H9 (cell line): ENCODE measurements around the gene NUP35. TPM values are rescaled to one million over a fixed set of nuclear protein-coding genes. Genes with fewer than 3 reads are reported as not detected.

Experiments
- DNase-seq: peaks from one replicate; pipeline ENCODE4 v3.0.0-alpha.2; 2017
- H2AFZ ChIP-seq: one replicate; pipeline ENCODE4 v1.6.1; 2013; ENCODE audit warnings: mild to moderate bottlenecking, low read length, control low read depth, moderate library complexity
- H2AK5ac ChIP-seq: 2 replicates; pipeline ENCODE4 v1.6.1; 2013; ENCODE audit warnings: low read length, control low read depth, mixed read lengths; ENCODE audit not compliant: insufficient read length
- H2BK120ac ChIP-seq: one replicate; pipeline ENCODE4 v1.6.1; 2013; ENCODE audit warnings: low read depth, mild to moderate bottlenecking, low read length, control low read depth, inconsistent platforms; ENCODE audit not compliant: poor library complexity, severe bottlenecking
- H2BK12ac ChIP-seq: 2 replicates; pipeline ENCODE4 v1.6.1; 2013; ENCODE audit warnings: low read length, control low read depth, mixed read lengths, low read depth; ENCODE audit not compliant: insufficient read length
- H2BK15ac ChIP-seq: 2 replicates; pipeline ENCODE4 v1.6.1; 2013; ENCODE audit warnings: low read depth, low read length, control low read depth
- H2BK20ac ChIP-seq: one replicate; pipeline ENCODE4 v1.6.1; 2013; ENCODE audit warnings: low read depth, mild to moderate bottlenecking, low read length, control low read depth, inconsistent platforms; ENCODE audit not compliant: poor library complexity, severe bottlenecking
- H2BK5ac ChIP-seq: 2 replicates; pipeline ENCODE4 v1.6.1; 2013; ENCODE audit warnings: low read length, control low read depth, mixed read lengths; ENCODE audit not compliant: insufficient read length
- H3K14ac ChIP-seq: 2 replicates; pipeline ENCODE4 v1.6.1; 2013; ENCODE audit warnings: low read length, control low read depth; ENCODE audit not compliant: insufficient read depth
- H3K18ac ChIP-seq: 2 replicates; pipeline ENCODE4 v1.6.1; 2013; ENCODE audit warnings: low read depth, mild to moderate bottlenecking, mixed read lengths, low read length, control low read depth; ENCODE audit not compliant: insufficient read length
- H3K23ac ChIP-seq: 2 replicates; pipeline ENCODE4 v1.6.1; 2013; ENCODE audit warnings: low read length, control low read depth, mixed read lengths, low read depth; ENCODE audit not compliant: insufficient read length
- H3K23me2 ChIP-seq: 2 replicates; pipeline ENCODE4 v1.6.1; 2013; ENCODE audit warnings: low read depth, mild to moderate bottlenecking, mixed read lengths, low read length, control low read depth; ENCODE audit not compliant: insufficient read length, poor library complexity, severe bottlenecking
- H3K27ac ChIP-seq: 2 replicates; pipeline ENCODE4 v1.5.1; 2013; ENCODE audit warnings: low read length, control low read depth, mixed read lengths, low read depth; ENCODE audit not compliant: insufficient read length
- H3K27me3 ChIP-seq: 2 replicates; pipeline ENCODE4 v1.6.1; 2013; ENCODE audit warnings: low read length, control low read depth, inconsistent platforms; ENCODE audit not compliant: insufficient read depth
- H3K4ac ChIP-seq: 2 replicates; pipeline ENCODE4 v1.6.1; 2013; ENCODE audit warnings: low read depth, mild to moderate bottlenecking, control low read depth, inconsistent platforms, low read length, moderate library complexity
- H3K4me1 ChIP-seq: 2 replicates; pipeline ENCODE4 v1.6.1; 2013; ENCODE audit warnings: low read length, control low read depth, inconsistent platforms; ENCODE audit not compliant: insufficient read depth
- H3K4me2 ChIP-seq: 2 replicates; pipeline ENCODE4 v1.6.1; 2013; ENCODE audit warnings: low read length, control low read depth, mixed read lengths; ENCODE audit not compliant: insufficient read length, insufficient read depth
- H3K56ac ChIP-seq: 2 replicates; pipeline ENCODE4 v1.6.1; 2013; ENCODE audit warnings: low read depth, mild to moderate bottlenecking, mixed read lengths, low read length, control low read depth; ENCODE audit not compliant: insufficient read length
- H3K79me1 ChIP-seq: 2 replicates; pipeline ENCODE4 v1.6.1; 2013; ENCODE audit warnings: low read depth, mild to moderate bottlenecking, moderate library complexity, low read length, control low read depth, inconsistent platforms; ENCODE audit not compliant: insufficient read depth, poor library complexity, severe bottlenecking
- H3K79me2 ChIP-seq: 2 replicates; pipeline ENCODE4 v1.6.1; 2013; ENCODE audit warnings: low read length, control low read depth, inconsistent platforms; ENCODE audit not compliant: insufficient read depth
- H3K9ac ChIP-seq: 2 replicates; pipeline ENCODE4 v1.6.1; 2013; ENCODE audit warnings: low read length, control low read depth, mixed read lengths; ENCODE audit not compliant: insufficient read length; ENCODE audit errors: extremely low read depth
- H3K9me3 ChIP-seq: one replicate; pipeline ENCODE4 v1.6.1; 2013; ENCODE audit warnings: low read depth, low read length, inconsistent platforms; ENCODE audit not compliant: control insufficient read depth
- H3T11ph ChIP-seq: one replicate; pipeline ENCODE4 v1.6.1; 2013; ENCODE audit warnings: mild to moderate bottlenecking, low read length, control low read depth, inconsistent platforms
- H4K20me1 ChIP-seq: one replicate; pipeline ENCODE4 v1.6.1; 2013; ENCODE audit not compliant: control insufficient read depth, insufficient read length, insufficient read depth
- H4K5ac ChIP-seq: 2 replicates; pipeline ENCODE4 v1.6.1; 2013; ENCODE audit warnings: low read depth, mild to moderate bottlenecking, mixed read lengths, low read length, control low read depth; ENCODE audit not compliant: insufficient read length
- H4K8ac ChIP-seq: replicated peaks from 2 replicates; pipeline ENCODE4 v1.6.1; 2013; ENCODE audit warnings: low read length, control low read depth, mixed read lengths, low read depth; ENCODE audit not compliant: insufficient read length
- H4K91ac ChIP-seq: 2 replicates; pipeline ENCODE4 v1.6.1; 2013; ENCODE audit warnings: low read depth, mild to moderate bottlenecking, moderate library complexity, mixed read lengths, low read length, control low read depth; ENCODE audit not compliant: insufficient read length
- H3K27ac Mint-ChIP-seq, 3 experiments: 2 replicates in 2 of 3; 3 replicates in 1 of 3; pipeline ENCODE4 v1.8.0; 2020 to 2021; ENCODE audit warnings: mixed read lengths in 3 of 3, mild to moderate bottlenecking in 1 of 3, moderate library complexity in 1 of 3
- H3K27me3 Mint-ChIP-seq: 2 replicates; pipeline ENCODE4 v1.8.0; 2021; ENCODE audit warnings: low read depth, mild to moderate bottlenecking, moderate library complexity, mixed read lengths
- H3K36me3 Mint-ChIP-seq, 3 experiments: 2 replicates in 2 of 3; 3 replicates in 1 of 3; pipeline ENCODE4 v1.8.0; 2020 to 2021; ENCODE audit warnings: low read depth in 3 of 3, mixed read lengths in 3 of 3; ENCODE audit not compliant: insufficient read depth in 1 of 3
- H3K4me1 Mint-ChIP-seq, 2 experiments: 2 replicates each; pipeline ENCODE4 v1.8.0; 2020; ENCODE audit warnings: mixed read lengths in 2 of 2
- H3K4me3 Mint-ChIP-seq, 2 experiments: 2 replicates in 1 of 2; 3 replicates in 1 of 2; pipeline ENCODE4 v1.8.0; 2020 to 2021; ENCODE audit warnings: mild to moderate bottlenecking in 2 of 2, mixed read lengths in 2 of 2, moderate library complexity in 1 of 2
- H3K9me3 Mint-ChIP-seq, 2 experiments: 2 replicates in 1 of 2; 3 replicates in 1 of 2; pipeline ENCODE4 v1.8.0; 2020; ENCODE audit warnings: mild to moderate bottlenecking in 2 of 2, mixed read lengths in 2 of 2, moderate library complexity in 1 of 2
- WGBS: extraction: QIAGEN DNeasy Blood & Tissue Kit; methylation state at CpG from one replicate; pipeline ENCODE4 v1.1.7; 2013; ENCODE audit warnings: missing lambda C conversion rate, low lambda C conversion rate, mixed read lengths; ENCODE audit not compliant: insufficient read length; ENCODE audit errors: extremely low coverage; 5-methylcytosine and 5-hydroxymethylcytosine counted together
- total RNA-seq: library from RNA; stranded (reverse); gene quantifications from 2 replicates; pipeline ENCODE4 v1.2.1, GENCODE V29; 2021
- TF ChIP-seq, protein P1 (sequence below): fragments of 200-600 bp; sonication (generic); conservative IDR thresholded peaks from 3 replicates; pipeline ENCODE4 v1.8.0; 2021; ENCODE audit warnings: antibody characterized with exemption, mild to moderate bottlenecking

The NUP35 gene
- total RNA-seq, 1 experiment from 2014 or later: 53.6 TPM

DNA sequence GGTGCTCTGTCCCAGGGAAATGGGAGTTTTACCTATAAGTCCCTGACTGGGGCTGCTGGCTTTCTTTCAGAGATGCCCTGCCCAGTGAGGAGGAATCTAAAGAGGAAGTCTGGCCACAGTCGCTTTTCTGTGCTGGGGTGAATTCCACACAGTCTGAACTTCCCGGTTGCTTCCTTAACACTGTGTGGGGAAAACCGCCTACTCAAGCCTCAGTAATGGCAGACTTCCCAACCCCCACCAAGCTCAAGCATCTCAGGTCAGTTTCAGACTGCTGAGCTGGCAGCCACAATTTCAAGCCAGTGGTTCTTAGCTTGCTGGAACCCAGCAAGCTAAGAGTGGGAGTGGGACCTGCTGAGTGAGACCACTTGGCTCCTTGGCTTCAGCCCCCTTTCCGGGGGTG lies 54.9 kb downstream of the NUP35 start:
- TF ChIP-seq, protein P1, sequence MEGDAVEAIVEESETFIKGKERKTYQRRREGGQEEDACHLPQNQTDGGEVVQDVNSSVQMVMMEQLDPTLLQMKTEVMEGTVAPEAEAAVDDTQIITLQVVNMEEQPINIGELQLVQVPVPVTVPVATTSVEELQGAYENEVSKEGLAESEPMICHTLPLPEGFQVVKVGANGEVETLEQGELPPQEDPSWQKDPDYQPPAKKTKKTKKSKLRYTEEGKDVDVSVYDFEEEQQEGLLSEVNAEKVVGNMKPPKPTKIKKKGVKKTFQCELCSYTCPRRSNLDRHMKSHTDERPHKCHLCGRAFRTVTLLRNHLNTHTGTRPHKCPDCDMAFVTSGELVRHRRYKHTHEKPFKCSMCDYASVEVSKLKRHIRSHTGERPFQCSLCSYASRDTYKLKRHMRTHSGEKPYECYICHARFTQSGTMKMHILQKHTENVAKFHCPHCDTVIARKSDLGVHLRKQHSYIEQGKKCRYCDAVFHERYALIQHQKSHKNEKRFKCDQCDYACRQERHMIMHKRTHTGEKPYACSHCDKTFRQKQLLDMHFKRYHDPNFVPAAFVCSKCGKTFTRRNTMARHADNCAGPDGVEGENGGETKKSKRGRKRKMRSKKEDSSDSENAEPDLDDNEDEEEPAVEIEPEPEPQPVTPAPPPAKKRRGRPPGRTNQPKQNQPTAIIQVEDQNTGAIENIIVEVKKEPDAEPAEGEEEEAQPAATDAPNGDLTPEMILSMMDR: no peak
- Histone ChIP-seq H3T11ph (no peak overlapping the region), H3K79me2 (no peaks in the 10 kb centered on the region; the same call in 1 of the 2 replicates), H3K9ac (no peak overlapping the region), H2BK120ac (no peak overlapping the region), H3K56ac (no peak overlapping the region), H2AFZ (no peak overlapping the region), H3K14ac (no peak overlapping the region), H2BK5ac (no peak overlapping the region), H3K79me1 (no peaks in the 10 kb centered on the region), H2BK15ac (no peak overlapping the region), H4K8ac (no peak overlapping the region), H3K18ac (no peak overlapping the region), H4K5ac (no peak overlapping the region), H3K4me2 (no peak overlapping the region), H3K23me2 (no peaks in the 10 kb centered on the region), H3K9me3 (no peaks in the 10 kb centered on the region), H2BK12ac (no peak overlapping the region), H4K20me1 (no peaks in the 10 kb centered on the region), H3K23ac (no peak overlapping the region), H3K4me1 (no peaks in the 10 kb centered on the region), H3K27ac (no peak overlapping the region), H3K4ac (no peak overlapping the region), H2BK20ac (no peak overlapping the region), H3K27me3 (no peaks in the 10 kb centered on the region), H4K91ac (no peak overlapping the region), H2AK5ac (no peak overlapping the region)
- Mint-ChIP-seq H3K27ac (no peak overlapping the region), H3K9me3 (peaks cover 55% of the 10 kb centered on the region in 2 experiments), H3K36me3 (peaks cover 86 to 93% (median 89%) of the 10 kb centered on the region in 3 experiments), H3K4me3 (no peak overlapping the region), H3K4me1 (peaks cover 0 to 5% of the 10 kb centered on the region in 2 experiments; a peak in 2 of 4 replicates), H3K27me3 (no peaks in the 10 kb centered on the region; the same call in 1 of the 2 replicates)
- no peak for DNase-seq
- no CpG with 5 or more reads among the region's 4 CpGs for WGBS
